Lower leg skin (tissue), 3 donors: ENCODE measurements around the gene SDCBP2.

Source experiments
- POLR2A ChIP-seq, 2 donors: fragments of 450-650 bp; IDR thresholded peaks; one replicate each; pipeline ENCODE4 v1.6.1; 2016 to 2017; ENCODE audit warnings: antibody characterized with exemption in 2 of 2, mild to moderate bottlenecking in 1 of 2, moderate library complexity in 1 of 2
- TF ChIP-seq, protein P1 (sequence below), 3 donors: fragments of 450-650 bp; IDR thresholded peaks; one replicate each; pipeline ENCODE4 v1.5.1; 2016; ENCODE audit warnings: antibody characterized with exemption in 3 of 3, mild to moderate bottlenecking in 3 of 3, moderate library complexity in 2 of 3

DNA sequence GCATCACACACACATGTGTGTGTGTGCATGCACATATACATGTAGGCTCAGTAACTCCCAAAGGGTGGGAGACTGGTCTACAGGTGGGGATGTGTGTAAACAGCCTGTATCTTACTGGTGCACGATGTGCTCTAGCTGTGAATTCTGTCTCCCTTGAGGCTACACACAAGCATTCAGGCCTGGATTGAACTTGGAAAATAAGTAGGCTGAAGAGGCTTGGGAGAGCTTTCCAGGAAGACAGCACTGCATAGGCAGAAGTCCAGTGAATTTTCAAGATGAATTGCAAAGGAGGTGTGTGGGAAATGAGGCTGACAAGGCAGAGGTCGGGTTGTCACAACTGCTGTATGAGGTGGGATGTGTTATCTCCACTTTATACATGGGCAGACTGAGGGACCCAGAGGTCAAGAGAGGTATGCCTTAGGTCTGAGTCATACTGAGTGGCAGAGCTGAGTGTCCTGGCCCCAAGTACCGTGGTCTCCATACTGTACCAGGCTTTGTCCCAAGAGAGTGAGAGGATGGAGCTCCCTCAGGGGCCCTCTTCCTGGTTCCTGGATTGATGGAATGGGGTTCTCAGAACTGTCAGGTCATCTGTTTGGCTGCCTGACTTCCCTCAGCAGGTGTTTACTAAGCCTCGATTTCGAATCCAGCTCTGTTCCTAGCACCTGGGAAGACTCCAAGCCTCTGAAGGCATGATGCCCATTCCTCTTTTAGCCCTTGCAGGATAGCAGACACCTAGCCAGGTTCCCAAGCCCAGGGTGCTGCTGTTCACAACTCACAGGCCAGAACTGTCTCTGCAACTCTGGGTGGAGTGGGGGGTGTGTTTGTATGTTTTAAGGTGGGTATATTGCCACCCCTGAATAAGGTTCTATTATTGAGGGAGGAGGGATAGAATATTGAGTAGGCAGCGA is 48.5 kb downstream of the SDCBP2 start:
- TF ChIP-seq, protein P1, sequence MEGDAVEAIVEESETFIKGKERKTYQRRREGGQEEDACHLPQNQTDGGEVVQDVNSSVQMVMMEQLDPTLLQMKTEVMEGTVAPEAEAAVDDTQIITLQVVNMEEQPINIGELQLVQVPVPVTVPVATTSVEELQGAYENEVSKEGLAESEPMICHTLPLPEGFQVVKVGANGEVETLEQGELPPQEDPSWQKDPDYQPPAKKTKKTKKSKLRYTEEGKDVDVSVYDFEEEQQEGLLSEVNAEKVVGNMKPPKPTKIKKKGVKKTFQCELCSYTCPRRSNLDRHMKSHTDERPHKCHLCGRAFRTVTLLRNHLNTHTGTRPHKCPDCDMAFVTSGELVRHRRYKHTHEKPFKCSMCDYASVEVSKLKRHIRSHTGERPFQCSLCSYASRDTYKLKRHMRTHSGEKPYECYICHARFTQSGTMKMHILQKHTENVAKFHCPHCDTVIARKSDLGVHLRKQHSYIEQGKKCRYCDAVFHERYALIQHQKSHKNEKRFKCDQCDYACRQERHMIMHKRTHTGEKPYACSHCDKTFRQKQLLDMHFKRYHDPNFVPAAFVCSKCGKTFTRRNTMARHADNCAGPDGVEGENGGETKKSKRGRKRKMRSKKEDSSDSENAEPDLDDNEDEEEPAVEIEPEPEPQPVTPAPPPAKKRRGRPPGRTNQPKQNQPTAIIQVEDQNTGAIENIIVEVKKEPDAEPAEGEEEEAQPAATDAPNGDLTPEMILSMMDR (IDR thresholded peaks at IDR 0.05) = no peak
- no peak for TF ChIP-seq POLR2A (IDR thresholded peaks at IDR 0.05)
